GM19467 (cell line): Measurements from ENCODE around the gene PRMT2.

Experiments used
- ATAC-seq: cut with Tn5 transposase; IDR thresholded peaks from one replicate; pipeline ENCODE4 v1.9.1; 2021; ENCODE audit warnings: mild to moderate bottlenecking, moderate library complexity; ENCODE audit not compliant: unreplicated experiment

PRMT2 gene

GRCh38 chr21:46635324-46636180 lies at the start of gene PRMT2:
Gene PRMT2, plus strand, starts transcription at chr21:46635674. Its CDS starts 1,278 bp downstream, at chr21:46636952.
- peak; percentile 84 for ATAC-seq

DNA sequence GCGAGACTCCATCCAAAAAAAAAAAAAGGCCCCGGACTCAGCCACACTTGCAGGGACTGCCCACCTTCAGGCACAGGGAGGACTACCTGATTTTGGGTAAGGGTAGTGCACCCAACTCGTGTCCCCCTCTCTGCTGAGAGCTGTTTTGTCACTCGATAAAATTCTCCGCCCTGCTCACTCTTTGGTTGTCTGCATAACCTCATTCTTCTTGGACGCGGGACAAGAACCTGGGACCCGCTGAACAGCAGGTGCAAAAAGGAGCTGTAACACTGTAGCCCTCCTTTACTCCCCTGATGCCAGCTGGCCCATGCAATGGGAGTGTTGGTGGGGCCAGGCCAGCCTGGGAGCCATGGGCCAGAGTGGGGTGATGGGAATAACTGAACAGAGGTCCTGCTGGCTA lies 41.2 kb upstream of the PRMT2 start:
- ATAC-seq = no peak

- ATAC-seq = no peak
Observed at GRCh38 chr21:46596201-46596600, 39.3 kb upstream of the PRMT2 start.

DNA sequence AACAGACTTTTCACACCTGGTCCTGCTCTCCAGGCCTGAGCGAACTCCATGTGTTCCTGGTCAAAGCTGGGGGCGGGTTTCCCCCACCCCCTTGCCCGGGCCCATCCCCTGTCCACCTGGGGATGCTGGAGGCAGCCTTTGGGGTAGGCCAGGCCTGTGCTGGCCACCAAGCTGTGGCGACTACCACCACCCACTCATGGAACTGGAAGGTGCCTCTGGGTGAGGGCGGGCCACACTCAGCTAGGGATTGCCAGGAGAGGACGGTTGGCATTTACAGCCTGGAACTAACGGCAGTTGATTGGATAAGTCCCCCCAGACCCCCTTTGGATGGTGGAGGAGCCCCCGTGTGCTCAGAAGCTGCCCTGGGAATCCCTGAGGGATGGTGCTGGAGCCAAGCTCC lies 38.4 kb upstream of the PRMT2 start:
- ATAC-seq = no peak

DNA sequence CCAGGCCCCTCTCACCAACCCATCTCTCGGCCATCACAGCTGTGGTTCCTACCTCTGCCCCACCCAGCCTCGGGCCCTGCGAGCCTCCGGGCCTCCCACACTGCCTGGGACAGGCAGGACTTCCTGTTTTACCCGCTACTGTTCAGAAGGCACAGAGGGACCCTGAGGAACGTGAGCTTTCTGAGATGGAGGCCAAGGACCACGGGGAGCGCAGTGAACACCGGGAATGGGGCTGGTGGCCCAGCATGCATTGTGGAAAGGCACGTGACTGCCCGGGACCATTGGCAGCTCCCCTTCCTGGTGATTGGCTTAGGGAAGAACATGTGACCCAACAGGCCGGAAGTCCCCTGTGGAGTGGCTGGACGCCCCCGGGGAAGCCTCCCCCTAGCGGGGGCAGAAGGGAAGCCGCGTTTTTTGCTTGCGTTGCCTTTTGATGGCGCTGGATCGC lies 37.6 kb upstream of the PRMT2 start:
- ATAC-seq = no peak

- ATAC-seq = no peak
Observed at GRCh38 chr21:46598581-46599572, 36.6 kb upstream of the PRMT2 start.

DNA sequence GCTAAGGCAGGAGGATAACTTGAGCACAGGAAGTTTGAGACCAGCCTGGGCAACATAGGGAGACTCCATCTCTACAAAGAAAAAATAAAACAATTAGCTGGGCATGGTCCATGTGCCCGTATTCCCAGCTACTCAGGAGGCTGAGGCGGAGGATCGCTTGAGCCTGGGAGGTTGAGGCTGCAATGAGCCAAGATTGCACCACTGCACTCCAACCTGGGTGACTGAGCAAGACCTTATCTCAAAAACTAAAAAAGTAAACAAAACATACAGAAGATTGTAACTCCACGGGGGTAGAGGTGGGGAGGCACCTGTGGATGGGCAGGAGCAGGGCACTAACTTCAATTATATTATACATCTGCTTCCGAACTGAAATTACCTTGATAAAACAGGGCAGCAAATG lies 35.2 kb upstream of the PRMT2 start:
- no peak for ATAC-seq

- ATAC-seq = no peak
Observed at GRCh38 chr21:46600978-46601377, 34.5 kb upstream of the PRMT2 start.

- no peak for ATAC-seq
Observed at GRCh38 chr21:46603228-46603627, 32.2 kb upstream of the PRMT2 start.

DNA sequence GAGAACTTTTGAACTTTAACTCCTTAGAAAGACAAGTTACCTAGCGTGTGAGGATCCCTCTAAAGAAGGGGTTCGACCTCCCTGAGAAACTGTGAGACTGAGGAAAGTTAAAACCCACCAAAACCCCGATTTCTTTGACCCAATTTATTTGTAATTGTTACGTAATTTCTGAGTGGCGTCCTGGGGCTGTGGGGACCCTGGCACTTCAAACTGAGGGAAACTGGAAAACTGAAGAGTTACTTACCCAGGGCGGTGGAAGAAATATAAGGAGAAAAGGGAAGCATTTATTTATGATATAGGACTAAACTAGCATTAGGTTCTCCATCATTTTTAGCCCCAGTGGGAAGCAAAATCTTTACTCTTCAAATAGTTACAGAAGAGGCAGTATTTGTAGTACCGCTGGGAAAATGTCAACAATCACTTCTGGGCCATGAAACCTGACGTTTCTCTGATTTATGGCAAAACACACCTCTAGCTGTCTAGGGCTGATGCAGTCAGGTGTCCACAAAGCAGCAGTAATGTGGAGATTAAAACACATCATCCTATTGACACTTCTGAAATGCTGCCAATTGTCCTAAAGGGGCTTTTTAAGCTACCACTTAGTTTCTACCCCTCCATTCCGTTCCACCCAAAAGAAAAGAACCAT lies 31.0 kb upstream of the PRMT2 start:
- no peak for ATAC-seq

DNA sequence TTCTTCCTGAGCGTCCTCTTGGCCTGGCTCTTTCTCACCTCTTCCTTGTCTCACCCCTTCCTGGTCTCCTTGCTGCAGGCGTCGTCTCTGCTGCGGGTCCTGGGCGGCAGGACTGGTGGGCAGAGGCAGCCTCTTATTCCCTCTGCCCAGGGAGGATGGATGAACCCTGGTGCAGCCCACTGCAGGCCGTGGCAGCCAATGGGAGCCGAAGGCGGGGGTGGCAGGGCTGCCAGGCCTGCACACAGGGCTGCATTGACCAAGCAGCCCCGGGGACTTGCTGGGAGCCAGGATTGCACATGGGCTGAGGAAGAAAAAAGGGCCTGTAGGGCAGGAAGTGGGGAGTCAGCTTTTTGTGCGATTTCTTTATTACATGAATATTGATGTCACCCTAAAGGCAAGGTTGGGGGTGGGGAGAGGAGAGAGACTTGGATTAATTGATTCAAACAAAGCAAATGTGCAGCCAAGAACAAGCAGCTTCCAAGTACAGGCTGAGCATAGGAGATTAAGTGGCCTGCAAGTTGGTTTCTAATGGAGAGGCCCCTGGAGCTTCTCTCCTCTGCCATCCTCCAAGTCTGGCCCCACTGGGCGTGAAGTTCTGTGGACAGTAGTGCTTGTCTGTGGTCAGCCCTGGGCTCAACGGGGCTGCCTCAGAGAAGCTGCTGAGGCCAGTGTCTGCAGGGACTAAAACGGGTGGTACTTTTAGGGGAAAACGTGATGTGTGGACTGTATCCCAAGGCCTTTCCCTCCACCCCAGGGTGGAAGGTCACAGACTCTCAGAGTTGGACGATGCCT lies 30.3 kb upstream of the PRMT2 start, which contains the start of gene S100B:
TSS of gene S100B (minus strand) at position 108 of the 792 bp plus-strand sequence. CDS start 2,667 bp downstream, outside the sequence.
- ATAC-seq = no peak

DNA sequence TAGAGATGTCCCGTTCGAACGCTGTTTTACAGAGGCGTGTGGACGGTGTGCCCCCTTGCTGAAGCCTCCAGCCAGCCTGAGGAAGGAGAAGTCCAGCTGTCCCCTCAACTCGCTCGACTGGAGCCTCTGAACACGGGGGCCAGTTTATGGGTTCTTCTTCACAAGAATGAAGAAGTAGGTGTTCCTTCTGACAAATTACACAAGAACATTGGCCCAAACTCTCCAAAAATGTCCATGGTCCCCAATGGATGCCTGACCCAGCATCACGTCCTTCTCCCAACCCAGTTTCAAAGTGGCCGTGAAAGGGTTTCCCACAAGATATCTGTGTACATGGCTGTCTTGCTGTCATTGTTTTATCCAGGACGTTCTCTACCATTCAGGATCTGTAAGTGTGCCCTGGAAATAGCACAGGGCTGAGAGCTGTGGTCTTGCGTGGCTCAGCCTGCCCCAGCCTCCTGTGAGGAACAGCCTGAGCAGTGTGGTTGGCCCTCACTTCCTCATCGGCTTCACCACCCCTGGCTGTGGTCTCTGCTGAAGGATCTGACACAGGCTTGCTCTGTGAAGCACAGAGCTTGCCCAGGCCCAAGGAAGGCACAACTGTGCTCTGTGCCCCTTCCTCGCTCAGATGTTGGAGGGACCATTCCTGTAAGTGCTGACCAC lies 29.6 kb upstream of the PRMT2 start:
- ATAC-seq = peak; percentile 70

- ATAC-seq = peak; percentile 19
Observed at GRCh38 chr21:46606427-46606813, 29.1 kb upstream of the PRMT2 start.

DNA sequence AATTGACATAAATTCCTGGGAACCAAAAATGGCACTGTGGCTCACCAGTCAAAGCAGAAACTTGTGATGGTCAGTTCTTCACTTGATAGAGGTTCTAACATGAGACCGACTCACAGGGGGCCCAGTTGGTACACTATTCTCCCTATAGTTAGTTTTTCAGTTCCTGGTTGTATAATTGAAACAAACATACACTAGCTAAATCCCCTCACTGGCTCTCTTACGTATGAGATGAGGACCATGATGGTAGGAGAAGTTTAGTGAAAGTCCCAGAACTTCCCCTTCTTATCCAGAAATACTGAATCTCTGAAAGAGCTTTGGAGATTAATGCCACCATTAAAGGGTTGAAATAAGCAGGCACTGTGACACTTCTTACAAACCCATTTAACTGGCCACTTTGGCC lies 27.8 kb upstream of the PRMT2 start:
- ATAC-seq = no peak

- no peak for ATAC-seq
Observed at GRCh38 chr21:46608672-46609111, 26.8 kb upstream of the PRMT2 start.

DNA sequence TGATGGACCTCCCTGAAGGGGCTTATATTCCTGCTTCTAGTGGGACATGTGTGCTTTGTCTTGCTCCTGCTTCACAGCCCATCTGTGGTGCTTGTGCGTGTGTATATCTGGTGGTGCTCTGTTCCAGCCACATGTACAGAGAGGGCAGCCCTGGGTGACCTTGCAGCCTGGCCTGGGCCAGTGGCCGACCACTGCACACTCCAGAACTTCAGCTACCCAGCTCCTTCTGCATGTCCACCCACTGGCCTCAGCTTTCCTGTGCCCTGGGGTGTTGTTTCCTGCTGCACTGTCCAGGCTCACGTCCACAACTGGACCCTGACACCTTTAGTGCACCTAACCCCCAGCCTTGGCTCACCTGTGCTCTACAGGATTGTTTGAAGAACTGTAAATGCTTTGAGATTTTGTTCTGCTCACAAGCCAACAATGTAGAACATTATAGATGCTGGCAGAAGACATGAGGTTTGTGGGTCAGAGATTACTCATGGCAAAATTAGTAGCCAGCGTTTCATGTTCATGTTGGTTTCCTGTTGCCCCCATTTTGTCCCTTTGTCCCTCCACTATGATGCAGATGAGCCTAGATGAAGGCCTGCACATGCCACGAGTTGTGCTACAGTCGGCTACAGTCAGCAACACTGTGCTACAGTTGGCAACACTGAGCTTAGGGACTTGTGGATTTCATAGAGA lies 25.3 kb upstream of the PRMT2 start:
- ATAC-seq = no peak

DNA sequence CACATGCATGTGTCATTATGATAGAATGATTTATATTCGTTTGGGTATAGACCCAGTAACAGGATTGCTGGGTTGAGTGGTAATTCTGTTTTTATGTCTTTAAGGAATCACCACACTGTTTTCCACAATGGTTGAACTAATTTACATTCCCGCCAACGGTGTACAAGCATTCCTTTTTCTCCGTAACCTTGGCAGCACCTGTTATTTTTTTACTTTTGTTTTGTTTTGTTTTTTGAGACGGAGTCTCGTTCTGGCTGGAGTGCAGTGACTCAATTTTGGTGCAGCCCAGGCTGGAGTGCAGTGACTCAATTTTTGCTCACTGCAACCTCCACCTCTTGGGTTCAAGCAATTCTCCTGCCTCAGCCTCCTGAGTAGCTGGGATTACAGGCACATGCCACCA lies 22.1 kb upstream of the PRMT2 start:
- no peak for ATAC-seq

DNA sequence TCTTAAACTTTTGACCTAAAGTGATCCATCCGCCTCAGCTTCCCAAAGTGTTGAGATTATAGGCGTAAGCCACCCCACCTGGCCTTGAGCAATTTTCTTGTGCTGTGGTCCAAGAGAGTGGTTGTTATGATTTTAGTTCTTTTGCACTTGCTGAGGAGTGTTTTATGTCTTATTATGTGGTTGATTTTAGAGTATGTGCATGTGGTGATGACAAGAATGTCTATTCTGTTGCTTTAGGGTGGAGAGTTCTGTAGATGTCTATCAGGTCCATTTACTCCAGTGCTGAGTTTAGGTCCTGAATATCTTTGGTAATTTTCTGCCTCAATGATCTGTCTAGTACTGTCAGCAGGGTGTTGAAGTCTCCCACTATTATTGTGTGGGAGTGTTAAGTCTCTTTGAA lies 19.4 kb upstream of the PRMT2 start:
- no peak for ATAC-seq

GRCh38 chr21:46616656-46617055 lies 18.8 kb upstream of the PRMT2 start:
- ATAC-seq = no peak
